Activated CD8-positive, alpha-beta T cell treated with anti-CD3 and anti-CD28 coated beads for 36 hours (primary cell): ENCODE measurements around the gene ENTPD2. TPM values are rescaled to one million over a fixed set of nuclear protein-coding genes. Genes with fewer than 3 reads are reported as not detected.
A peak's percentile ranks its signal among the peaks of the same experiment; 100 is the strongest.

ENCODE experiments used
- ATAC-seq: fragments of 200-7000 bp; cut with Tn5 transposase; one replicate; pipeline ENCODE4 v1.10.0; 2021; ENCODE audit warnings: mild to moderate bottlenecking, moderate library complexity
- CTCF ChIA-PET: fragments of 350-600 bp; sonication (Branson Sonifier 250); formaldehyde crosslinking; loops from one replicate; lab custom pipeline; 2021; ENCODE audit warnings: antibody characterized with exemption; lab: Charles Lee
- POLR2A ChIA-PET: fragments of 350-600 bp; sonication (Branson Sonifier 250); formaldehyde crosslinking; loops from one replicate; lab custom pipeline; 2021; ENCODE audit warnings: antibody characterized with exemption; lab: Charles Lee
- DNase-seq: peaks from one replicate; pipeline ENCODE4 v3.0.0-alpha.2; 2020
- H3K27ac Mint-ChIP-seq: one replicate; pipeline ENCODE4 v1.8.0; 2021; ENCODE audit warnings: mild to moderate bottlenecking, mixed read lengths
- H3K27me3 Mint-ChIP-seq: one replicate; pipeline ENCODE4 v1.8.0; 2021; ENCODE audit warnings: mixed read lengths
- H3K36me3 Mint-ChIP-seq: one replicate; pipeline ENCODE4 v1.8.0; 2021; ENCODE audit warnings: low read depth, mixed read lengths
- H3K4me1 Mint-ChIP-seq: one replicate; pipeline ENCODE4 v1.8.0; 2021; ENCODE audit warnings: low read depth, mixed read lengths
- H3K4me3 Mint-ChIP-seq: one replicate; pipeline ENCODE4 v1.8.0; 2021; ENCODE audit warnings: mild to moderate bottlenecking, moderate library complexity, mixed read lengths
- H3K9me3 Mint-ChIP-seq: one replicate; pipeline ENCODE4 v1.8.0; 2021; ENCODE audit warnings: mixed read lengths
- intact Hi-C: fragments of 100-400 bp; cut with micrococcal nuclease; formaldehyde crosslinking; loops from one replicate; pipeline ENCODE4 v1.10.0; 2022
- total RNA-seq, 2 experiments: library from RNA; stranded (reverse); gene quantifications; one replicate each; pipeline ENCODE4 v1.2.3, GENCODE V29; 2021
- TF ChIP-seq, protein P1 (sequence below): fragments of 200-600 bp; IDR thresholded peaks from one replicate; pipeline ENCODE4 v1.8.0; 2022; ENCODE audit warnings: antibody characterized with exemption, mild to moderate bottlenecking

Gene ENTPD2
- total RNA-seq, 2 experiments from 2014 or later, result not detected

DNA sequence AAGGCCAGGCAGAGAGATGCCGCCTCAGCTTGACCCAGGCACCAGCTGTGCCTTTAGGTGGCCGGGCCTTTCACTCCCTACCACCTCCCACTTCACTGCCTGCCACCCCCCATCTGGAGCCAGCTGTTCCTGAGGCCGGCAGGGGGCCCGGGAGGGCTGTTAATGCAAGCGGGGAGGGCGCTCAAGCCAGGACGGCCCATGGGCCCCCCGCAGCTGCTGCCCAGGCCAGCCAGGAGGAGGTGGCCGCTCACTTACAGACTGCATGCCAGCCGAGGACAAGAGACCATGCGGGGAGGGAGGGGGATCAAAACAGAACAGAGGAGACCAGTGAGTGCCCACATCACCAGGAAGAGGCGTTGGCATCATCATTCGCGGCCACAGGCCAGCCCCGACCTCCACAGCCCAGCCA, 30.3 kb downstream of the ENTPD2 start:
- no peak for DNase-seq
- Mint-ChIP-seq H3K27me3 (no peaks in the 10 kb centered on the region), H3K4me1 (peaks cover 7% of the 10 kb centered on the region), H3K36me3 (no peaks in the 10 kb centered on the region), H3K27ac (no peak overlapping the region), H3K4me3 (no peak overlapping the region), H3K9me3 (no peaks in the 10 kb centered on the region)
- no peak for ATAC-seq
- TF ChIP-seq, protein P1, sequence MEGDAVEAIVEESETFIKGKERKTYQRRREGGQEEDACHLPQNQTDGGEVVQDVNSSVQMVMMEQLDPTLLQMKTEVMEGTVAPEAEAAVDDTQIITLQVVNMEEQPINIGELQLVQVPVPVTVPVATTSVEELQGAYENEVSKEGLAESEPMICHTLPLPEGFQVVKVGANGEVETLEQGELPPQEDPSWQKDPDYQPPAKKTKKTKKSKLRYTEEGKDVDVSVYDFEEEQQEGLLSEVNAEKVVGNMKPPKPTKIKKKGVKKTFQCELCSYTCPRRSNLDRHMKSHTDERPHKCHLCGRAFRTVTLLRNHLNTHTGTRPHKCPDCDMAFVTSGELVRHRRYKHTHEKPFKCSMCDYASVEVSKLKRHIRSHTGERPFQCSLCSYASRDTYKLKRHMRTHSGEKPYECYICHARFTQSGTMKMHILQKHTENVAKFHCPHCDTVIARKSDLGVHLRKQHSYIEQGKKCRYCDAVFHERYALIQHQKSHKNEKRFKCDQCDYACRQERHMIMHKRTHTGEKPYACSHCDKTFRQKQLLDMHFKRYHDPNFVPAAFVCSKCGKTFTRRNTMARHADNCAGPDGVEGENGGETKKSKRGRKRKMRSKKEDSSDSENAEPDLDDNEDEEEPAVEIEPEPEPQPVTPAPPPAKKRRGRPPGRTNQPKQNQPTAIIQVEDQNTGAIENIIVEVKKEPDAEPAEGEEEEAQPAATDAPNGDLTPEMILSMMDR, result no peak
- intact Hi-C loops, result no loop called here
- CTCF ChIA-PET, result interaction anchor here (4.3 kb wide), 1 partner anchor 12 kb away, joined by 42 read pairs; no protein-coding TSS in a partner anchor
- POLR2A ChIA-PET, result no interaction called here

DNA sequence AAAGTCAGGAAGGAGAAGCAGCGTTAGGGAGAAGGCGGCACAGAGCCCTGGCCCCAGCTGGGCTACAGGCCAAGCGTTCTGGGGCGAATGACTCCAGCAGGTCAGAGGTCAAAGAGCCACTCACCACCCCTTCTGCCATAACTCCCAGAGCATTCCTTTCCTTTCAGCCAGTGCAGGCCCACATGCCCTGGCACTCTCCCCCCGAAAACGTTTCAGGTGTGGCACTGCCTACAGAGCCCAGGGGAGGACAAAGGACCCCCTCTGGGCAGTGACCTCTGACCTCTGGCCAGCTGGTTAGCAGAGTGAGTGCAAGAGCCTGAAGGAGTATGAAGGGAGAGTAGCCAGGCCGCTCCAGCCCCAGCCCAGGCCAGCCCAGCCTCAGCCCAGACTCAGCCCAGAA, 30.7 kb downstream of the ENTPD2 start:
- Mint-ChIP-seq H3K9me3 (no peaks in the 10 kb centered on the region), H3K27ac (no peak overlapping the region), H3K4me1 (peaks cover 7% of the 10 kb centered on the region), H3K4me3 (no peak overlapping the region), H3K27me3 (no peaks in the 10 kb centered on the region), H3K36me3 (no peaks in the 10 kb centered on the region)
- ATAC-seq, result no peak
- ChIA-PET POLR2A (no interaction called here), CTCF (interaction anchor here (1.2 to 2.4 kb wide), 2 partner anchors 11 to 75 kb away, joined by 5 to 17 read pairs; no protein-coding TSS in a partner anchor)
- TF ChIP-seq, protein P1, result no peak
- DNase-seq, result no peak
- intact Hi-C loops, result no loop called here

DNA sequence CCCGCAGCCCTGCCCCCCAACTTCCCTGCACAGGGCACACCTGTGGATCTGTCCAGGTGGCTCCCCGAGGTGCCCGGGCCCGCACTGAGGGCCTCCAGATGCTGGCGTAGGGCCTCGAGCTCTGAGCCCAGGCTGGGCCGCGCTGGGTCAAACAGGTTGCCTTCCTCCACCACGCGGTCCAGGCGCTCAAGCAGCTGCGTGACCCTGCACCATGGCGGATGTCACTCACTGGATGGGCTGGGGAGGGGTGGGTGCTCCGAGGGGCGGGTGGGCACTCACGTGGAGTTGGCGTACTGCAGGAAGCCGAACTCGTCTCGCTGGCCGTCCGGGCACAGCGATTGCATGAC, 31.2 kb downstream of the ENTPD2 start:
- CTCF ChIA-PET, result interaction anchor here (1.2 to 2.4 kb wide), 2 partner anchors 12 to 75 kb away, joined by 5 to 17 read pairs; no protein-coding TSS in a partner anchor
- intact Hi-C loops, result no loop called here
- no peaks in the 10 kb centered on the region for H3K9me3 Mint-ChIP-seq
- no peaks in the 10 kb centered on the region for H3K36me3 Mint-ChIP-seq
- H3K27me3 Mint-ChIP-seq, result no peaks in the 10 kb centered on the region
- ATAC-seq, result no peak
- H3K4me1 Mint-ChIP-seq, result peaks cover 7% of the 10 kb centered on the region
- TF ChIP-seq, protein P1, result no peak
- no peak for DNase-seq
- POLR2A ChIA-PET, result no interaction called here
- H3K27ac Mint-ChIP-seq, result no peak overlapping the region
- H3K4me3 Mint-ChIP-seq, result no peak overlapping the region

DNA sequence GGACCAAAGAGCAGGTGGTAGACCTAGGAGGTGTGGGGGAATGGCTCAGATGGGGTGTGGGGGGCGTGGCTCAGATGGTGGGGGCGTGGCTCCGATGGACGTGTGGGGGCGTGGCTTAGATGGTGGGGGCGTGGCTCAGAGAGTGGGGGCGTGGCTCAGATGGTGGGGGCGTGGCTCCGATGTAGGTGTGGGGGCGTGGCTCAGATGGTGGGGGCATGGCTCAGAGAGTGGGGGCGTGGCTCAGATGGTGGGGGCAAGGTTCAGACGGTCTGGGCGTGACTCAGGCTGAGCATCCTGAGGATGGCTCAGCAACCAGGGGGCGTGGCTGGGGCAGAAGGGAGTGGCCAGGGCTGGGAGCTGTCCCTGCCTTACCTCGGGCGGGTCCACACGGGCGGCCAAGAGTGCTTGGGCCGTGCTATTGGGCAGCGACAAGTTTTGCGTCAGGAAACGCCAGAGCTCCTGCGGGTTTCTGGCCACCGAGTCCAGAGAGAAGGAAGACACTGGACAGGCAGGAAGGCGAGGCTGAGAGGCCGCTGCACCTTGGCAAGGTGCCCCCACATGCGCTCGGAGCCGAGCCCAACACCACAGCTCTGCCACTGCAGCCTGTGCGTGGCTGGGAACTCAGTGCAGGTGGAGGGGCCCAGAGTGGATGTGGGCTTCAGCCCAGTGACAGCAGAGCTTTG, 31.7 kb downstream of the ENTPD2 start:
- no peak overlapping the region for H3K27ac Mint-ChIP-seq
- no peaks in the 10 kb centered on the region for H3K36me3 Mint-ChIP-seq
- no peaks in the 10 kb centered on the region for H3K9me3 Mint-ChIP-seq
- POLR2A ChIA-PET, result no interaction called here
- intact Hi-C loops, result no loop called here
- no peaks in the 10 kb centered on the region for H3K27me3 Mint-ChIP-seq
- H3K4me1 Mint-ChIP-seq, result peaks cover 4% of the 10 kb centered on the region
- peak; percentile 91 for DNase-seq
- H3K4me3 Mint-ChIP-seq, result no peak overlapping the region
- peak; percentile 95 for ATAC-seq
- TF ChIP-seq, protein P1, result no peak
- CTCF ChIA-PET, result interaction anchor here (1.2 to 2.4 kb wide), 2 partner anchors 12 to 74 kb away, joined by 5 to 17 read pairs; no protein-coding TSS in a partner anchor

DNA sequence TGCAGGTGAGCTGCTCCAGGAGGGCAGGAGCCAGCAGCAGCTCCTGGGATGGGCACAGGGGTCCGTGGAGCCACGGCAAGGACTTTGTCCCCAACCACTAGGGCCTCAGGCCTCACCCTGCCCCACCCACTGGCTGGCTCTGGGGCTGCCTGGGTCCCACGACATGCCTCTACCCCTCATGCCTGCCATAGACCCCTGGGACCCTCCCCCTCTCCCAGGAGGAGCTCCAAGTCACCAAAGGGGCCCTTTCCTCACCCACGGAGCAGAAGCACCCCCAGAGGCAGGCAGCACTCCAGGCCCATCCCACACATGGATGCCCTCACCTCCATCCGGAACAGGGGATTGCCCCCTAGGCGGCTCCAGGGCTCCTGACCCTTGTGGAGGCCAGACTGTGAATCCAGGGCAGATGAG, 32.3 kb downstream of the ENTPD2 start:
- intact Hi-C loops, result no loop called here
- TF ChIP-seq, protein P1, result no peak
- H3K36me3 Mint-ChIP-seq, result no peaks in the 10 kb centered on the region
- DNase-seq, result no peak
- no peak overlapping the region for H3K4me3 Mint-ChIP-seq
- CTCF ChIA-PET, result interaction anchor here (1.1 to 2.4 kb wide), 2 partner anchors 8 to 13 kb away, joined by 3 to 17 read pairs; no protein-coding TSS in a partner anchor
- H3K4me1 Mint-ChIP-seq, result peaks cover 1% of the 10 kb centered on the region
- H3K9me3 Mint-ChIP-seq, result no peaks in the 10 kb centered on the region
- POLR2A ChIA-PET, result no interaction called here
- H3K27me3 Mint-ChIP-seq, result no peaks in the 10 kb centered on the region
- ATAC-seq, result no peak
- H3K27ac Mint-ChIP-seq, result no peak overlapping the region
